H1 (cell line): ENCODE data around the gene WDCP. TPM values are rescaled to one million over a fixed set of nuclear protein-coding genes. Genes with fewer than 3 reads are reported as not detected.

Experiments
- CTCF ChIA-PET: fragments of 300-600 bp; sonication (Branson Sonifier 250); formaldehyde crosslinking; loops from one replicate; lab custom pipeline; 2021; ENCODE audit not compliant: partially characterized antibody; lab: Charles Lee
- POLR2A ChIA-PET: fragments of 300-600 bp; sonication (Branson Sonifier 250); formaldehyde crosslinking; loops from one replicate; lab custom pipeline; 2021; ENCODE audit warnings: inconsistent platforms; ENCODE audit not compliant: partially characterized antibody; lab: Charles Lee
- DNase-seq, 2 experiments: peaks; one replicate each; pipeline versions ENCODE4 v3.0.0 to v3.0.0-alpha.2; 2010 to 2022; ENCODE audit warnings: low spot score in 2 of 2, low read depth in 1 of 2, mixed read lengths in 1 of 2
- FAIRE-seq: peaks from 2 replicates; lab custom pipeline; 2011; peaks lifted over from hg19 to GRCh38; lab: Jason Lieb, UNC
- H2AFZ ChIP-seq: 2 replicates; pipeline ENCODE4 v1.8.1; 2012; ENCODE audit warnings: low read length, inconsistent platforms
- H2AK5ac ChIP-seq: 2 replicates; pipeline ENCODE4 v1.6.1; 2013; ENCODE audit warnings: low read depth, low read length
- H2BK120ac ChIP-seq: replicated peaks from 2 replicates; pipeline ENCODE3; 2013; ENCODE audit warnings: low read depth, low read length, inconsistent platforms
- H2BK12ac ChIP-seq: 2 replicates; pipeline ENCODE4 v1.6.1; 2013; ENCODE audit warnings: low read depth, low read length
- H2BK15ac ChIP-seq: 2 replicates; pipeline ENCODE4 v1.6.1; 2013; ENCODE audit warnings: low read length
- H2BK20ac ChIP-seq: 2 replicates; pipeline ENCODE4 v1.6.1; 2013; ENCODE audit warnings: low read length
- H2BK5ac ChIP-seq: 2 replicates; pipeline ENCODE4 v1.6.1; 2013; ENCODE audit warnings: low read depth, low read length
- H3K14ac ChIP-seq: 2 replicates; pipeline ENCODE4 v1.6.1; 2013; ENCODE audit warnings: inconsistent platforms; ENCODE audit not compliant: insufficient read length
- H3K18ac ChIP-seq: 2 replicates; pipeline ENCODE4 v1.6.1; 2013; ENCODE audit warnings: low read length; ENCODE audit errors: extremely low read depth
- H3K23ac ChIP-seq: 2 replicates; pipeline ENCODE4 v1.6.1; 2013; ENCODE audit warnings: inconsistent platforms; ENCODE audit not compliant: insufficient read length
- H3K23me2 ChIP-seq: 2 replicates; pipeline ENCODE4 v1.6.1; 2013; ENCODE audit warnings: low read depth, low read length
- H3K27ac ChIP-seq: 2 replicates; pipeline ENCODE4 v1.6.1; 2011; ENCODE audit warnings: low read depth, low read length, inconsistent platforms
- H3K27me3 ChIP-seq, 4 experiments: replicated peaks in 1 of 4; 1 replicate in 1 of 4; 2 replicates in 3 of 4; pipeline versions ENCODE4 v1.6.1 to v1.8.1; 2011 to 2013; ENCODE audit warnings: low read length in 3 of 4, mild to moderate bottlenecking in 3 of 4, inconsistent platforms in 2 of 4, mixed read lengths in 2 of 4, moderate library complexity in 1 of 4; ENCODE audit not compliant: control insufficient read depth in 3 of 4, insufficient read depth in 3 of 4; ENCODE audit errors: extremely low read depth in 1 of 4
- H3K36me3 ChIP-seq, 4 experiments: 2 replicates each; pipeline versions ENCODE4 v1.6.1 to v1.8.1; 2011 to 2013; ENCODE audit warnings: mild to moderate bottlenecking in 4 of 4, low read length in 3 of 4, moderate library complexity in 2 of 4, control low read depth in 1 of 4, inconsistent platforms in 1 of 4; ENCODE audit not compliant: insufficient read depth in 4 of 4, control insufficient read depth in 2 of 4
- H3K4ac ChIP-seq: replicated peaks from 2 replicates; pipeline ENCODE3; 2013; ENCODE audit warnings: low read length, low read depth, mixed read lengths, inconsistent platforms; ENCODE audit not compliant: insufficient read length
- H3K4me1 ChIP-seq, 4 experiments: replicated peaks in 1 of 4; 1 replicate in 1 of 4; 2 replicates in 3 of 4; pipeline versions ENCODE4 v1.6.1 to v1.8.1; 2011 to 2013; ENCODE audit warnings: low read length in 3 of 4, inconsistent platforms in 2 of 4, mixed read lengths in 1 of 4; ENCODE audit not compliant: insufficient read depth in 4 of 4, control insufficient read depth in 3 of 4
- H3K4me2 ChIP-seq, 2 experiments: 2 replicates each; pipeline versions ENCODE4 v1.6.1 to v1.8.1; 2011 to 2013; ENCODE audit warnings: low read depth in 2 of 2, low read length in 2 of 2, control low read depth in 1 of 2, inconsistent platforms in 1 of 2, mild to moderate bottlenecking in 1 of 2; ENCODE audit not compliant: insufficient read depth in 1 of 2
- H3K4me3 ChIP-seq, 4 experiments: fragments of 200-600, 300-600 bp in 1 of 4; sonication (generic), shearing (Covaris generic), sonication (Bioruptor Twin) in 1 of 4; 2 replicates each; pipeline versions ENCODE4 v1.5.1 to v1.8.1; 2011 to 2016; ENCODE audit warnings: low read length in 4 of 4, low read depth in 3 of 4, control low read depth in 2 of 4, inconsistent platforms in 2 of 4, mild to moderate bottlenecking in 2 of 4, mixed read lengths in 1 of 4, moderate library complexity in 1 of 4; ENCODE audit not compliant: insufficient read depth in 2 of 4; ENCODE audit errors: extremely low read depth in 1 of 4
- H3K56ac ChIP-seq: replicated peaks from 2 replicates; pipeline ENCODE3; 2013; ENCODE audit warnings: low read depth, mild to moderate bottlenecking, mixed read lengths, low read length, inconsistent platforms; ENCODE audit not compliant: insufficient read length
- H3K79me1 ChIP-seq: 2 replicates; pipeline ENCODE4 v1.6.1; 2013; ENCODE audit warnings: low read depth, low read length, control low read depth
- H3K79me2 ChIP-seq, 2 experiments: 2 replicates each; pipeline versions ENCODE4 v1.6.1 to v1.8.1; 2012 to 2013; ENCODE audit warnings: low read length in 2 of 2, mild to moderate bottlenecking in 2 of 2, inconsistent platforms in 1 of 2; ENCODE audit not compliant: insufficient read depth in 2 of 2, control insufficient read depth in 1 of 2
- H3K9ac ChIP-seq, 4 experiments: replicated peaks in 1 of 4; 1 replicate in 1 of 4; 2 replicates in 3 of 4; pipeline versions ENCODE4 v1.6.1 to v1.8.1; 2011 to 2013; ENCODE audit warnings: low read depth in 3 of 4, low read length in 3 of 4, control low read depth in 2 of 4, mild to moderate bottlenecking in 2 of 4, moderate library complexity in 2 of 4, inconsistent platforms in 1 of 4; ENCODE audit errors: extremely low read depth in 1 of 4
- H3K9me3 ChIP-seq, 2 experiments: 2 replicates each; pipeline versions ENCODE4 v1.6.1 to v1.8.1; 2012 to 2013; ENCODE audit warnings: mild to moderate bottlenecking in 2 of 2, moderate library complexity in 2 of 2, control low read depth in 1 of 2, inconsistent platforms in 1 of 2, low read depth in 1 of 2, low read length in 1 of 2, mixed read lengths in 1 of 2; ENCODE audit not compliant: insufficient read depth in 2 of 2
- H4K20me1 ChIP-seq, 2 experiments: replicated peaks in 1 of 2; 2 replicates each; pipeline versions ENCODE3 to v1.8.1; 2011 to 2013; ENCODE audit warnings: inconsistent platforms in 2 of 2, low read length in 2 of 2, mild to moderate bottlenecking in 1 of 2; ENCODE audit not compliant: insufficient read depth in 2 of 2, control insufficient read depth in 1 of 2
- H4K5ac ChIP-seq: 2 replicates; pipeline ENCODE4 v1.6.1; 2013; ENCODE audit warnings: low read length, low read depth, mixed read lengths, inconsistent platforms; ENCODE audit not compliant: insufficient read length
- H4K8ac ChIP-seq: 2 replicates; pipeline ENCODE4 v1.8.0; 2013; ENCODE audit warnings: mild to moderate bottlenecking, moderate library complexity, low read length, inconsistent platforms; ENCODE audit not compliant: insufficient read depth; ENCODE audit errors: extremely low read depth
- H4K91ac ChIP-seq: replicated peaks from 2 replicates; pipeline ENCODE3; 2013; ENCODE audit warnings: low read length, mixed read lengths, inconsistent platforms; ENCODE audit not compliant: insufficient read length
- CHD1 ChIP-seq: IDR thresholded peaks from 2 replicates; pipeline ENCODE4 v1.6.1; 2012; ENCODE audit warnings: low read depth, low read length, improper control_type of control experiment
- HDAC2 ChIP-seq, 2 experiments: fragments of 300-600 bp in 1 of 2; sonication (generic) in 1 of 2; IDR thresholded peaks; 2 replicates each; pipeline ENCODE4 v1.6.1; 2011 to 2012; ENCODE audit warnings: low read depth in 2 of 2, low read length in 2 of 2, mild to moderate bottlenecking in 2 of 2, moderate library complexity in 2 of 2, borderline replicate concordance in 1 of 2, inconsistent platforms in 1 of 2
- JUN ChIP-seq: IDR thresholded peaks from 2 replicates; pipeline ENCODE4 v1.6.1; 2011; ENCODE audit warnings: low read depth, mild to moderate bottlenecking, improper control_type of control experiment, low read length
- PHF8 ChIP-seq: fragments of 200-600 bp; sonication (generic); conservative IDR thresholded peaks from 2 replicates; pipeline ENCODE4 v1.7.1; 2012; ENCODE audit warnings: low read depth, mild to moderate bottlenecking, inconsistent platforms, low read length, moderate library complexity
- SIX5 ChIP-seq: IDR thresholded peaks from 2 replicates; pipeline ENCODE4 v1.6.1; 2011; ENCODE audit warnings: mild to moderate bottlenecking, low read depth, low read length
- SUZ12 ChIP-seq: fragments of 200-600 bp; sonication (generic); IDR thresholded peaks from 2 replicates; pipeline ENCODE4 v1.6.1; 2012; ENCODE audit warnings: mild to moderate bottlenecking, inconsistent platforms, low read length, moderate library complexity, mixed read lengths
- TAF1 ChIP-seq: IDR thresholded peaks from 2 replicates; pipeline ENCODE4 v1.6.1; 2011; ENCODE audit warnings: mild to moderate bottlenecking, low read depth, low read length
- TAF7 ChIP-seq: optimal IDR thresholded peaks from 2 replicates; pipeline ENCODE3; 2011; ENCODE audit warnings: low read depth, mild to moderate bottlenecking, inconsistent platforms, low read length, moderate library complexity, borderline replicate concordance
- TBP ChIP-seq: IDR thresholded peaks from 2 replicates; pipeline ENCODE4 v1.6.1; 2011; ENCODE audit warnings: low read depth, low read length, improper control_type of control experiment
- WGBS, 2 experiments: shearing (Covaris generic) in 1 of 2; methylation state at CpG; one replicate each; pipeline versions ENCODE4 v1.1.6 to v1.1.7; 2013 to 2015; ENCODE audit warnings: low lambda C conversion rate in 2 of 2, mixed read lengths in 2 of 2, inconsistent platforms in 1 of 2, low coverage in 1 of 2, missing lambda C conversion rate in 1 of 2; ENCODE audit not compliant: insufficient replicate concordance in 2 of 2, insufficient coverage in 1 of 2, insufficient read length in 1 of 2; ENCODE audit errors: extremely low coverage in 1 of 2, missing lambda C conversion rate in 1 of 2; 5-methylcytosine and 5-hydroxymethylcytosine counted together
- polyA plus RNA-seq, 7 experiments: library from polyadenylated mRNA; depleted of rRNA in 3 of 7; stranded (reverse) in 5 of 7; unstranded in 2 of 7; fragments of >200 nt in 5 of 7; fragments of 200-250 nt in 2 of 7; gene quantifications; 1 replicate in 5 of 7; 2 replicates in 1 of 7; 4 replicates in 1 of 7; pipeline versions ENCODE4 v1.2.1 to v1.2.3, GENCODE V29; 2011 to 2013; ENCODE audit warnings: missing spikeins in 2 of 7, mixed read lengths in 2 of 7
- total RNA-seq: library from RNA; stranded (reverse); fragmentation: NEBNext Ultra II Directional; extraction: Animal tissue kit (Norgen Biotek cat#: 25700); gene quantifications from 2 replicates; pipeline ENCODE4 v1.2.1, GENCODE V29; 2021

Gene WDCP
- total and polyA plus RNA-seq, 2 of the 8 experiments (the other 6 are each of a cell fraction or from before 2014, with no cell fraction given), result 19.2 to 40.1 TPM

- H3K9me3 ChIP-seq, result no peaks in the 10 kb centered on the region
- H2AFZ ChIP-seq, result no peak overlapping the region
- no peak for FAIRE-seq
- H3K4me3 ChIP-seq, result no peak overlapping the region
- H2BK5ac ChIP-seq, result no peak overlapping the region
- no peaks in the 10 kb centered on the region for H3K27me3 ChIP-seq
- H3K23ac ChIP-seq, result no peak overlapping the region
- ChIA-PET POLR2A (no interaction called here), CTCF (no interaction called here)
- no peak for DNase-seq
- no peak overlapping the region for H3K27ac ChIP-seq
- H3K4me1 ChIP-seq, result no peaks in the 10 kb centered on the region
- no peak overlapping the region for H2BK15ac ChIP-seq
- H4K8ac ChIP-seq, result no peak overlapping the region
- H3K14ac ChIP-seq, result no peak overlapping the region
- no peak overlapping the region for H2AK5ac ChIP-seq
- no peak overlapping the region for H4K5ac ChIP-seq
- peaks cover 2% of the 10 kb centered on the region; the same call in 1 of the 2 replicates for H3K79me1 ChIP-seq
- no peak overlapping the region for H3K4ac ChIP-seq
- no peak overlapping the region for H2BK120ac ChIP-seq
- H3K79me2 ChIP-seq, result peaks cover 0 to 46% of the 10 kb centered on the region in 2 experiments; a peak in 2 of 4 replicates
- no peak overlapping the region for H2BK20ac ChIP-seq
- H3K56ac ChIP-seq, result no peak overlapping the region
- no peak overlapping the region for H3K4me2 ChIP-seq
- H3K23me2 ChIP-seq, result no peaks in the 10 kb centered on the region
- H3K18ac ChIP-seq, result no peak overlapping the region
- no peak overlapping the region for H3K9ac ChIP-seq
- no peak overlapping the region for H4K91ac ChIP-seq
- WGBS, 2 experiments, result 88% methylated on average over 9 of the region's 9 CpGs; no CpG with 5 or more reads in 1 of the 2 experiments
- no peak overlapping the region for H2BK12ac ChIP-seq
- peaks cover 0 to 4% of the 10 kb centered on the region in 2 experiments for H4K20me1 ChIP-seq
- H3K36me3 ChIP-seq, result peaks cover 15 to 34% (median 19%) of the 10 kb centered on the region in 4 experiments
- TF ChIP-seq HDAC2 (IDR thresholded peaks at IDR 0.05; ENCODE audit: borderline replicate concordance in 1 of 2, low read depth in 2 of 2, low read length in 2 of 2) (no peak), TBP (no peak), CHD1 (no peak), TAF7 (no peak), SIX5 (no peak), SUZ12 (no peak), PHF8 (no peak), TAF1 (no peak), JUN (no peak)
Observed at GRCh38 chr2:24038786-24039499, 8.2 kb downstream of the WDCP start.
